Nephron (organoid): ENCODE data around the gene FSTL5.

Experiments used
- H3K27ac Mint-ChIP-seq, 3 experiments: 2 replicates each; pipeline ENCODE4 v1.8.0; 2020; ENCODE audit warnings: mixed read lengths in 3 of 3, mild to moderate bottlenecking in 2 of 3, moderate library complexity in 1 of 3
- H3K27me3 Mint-ChIP-seq: 2 replicates; pipeline ENCODE4 v1.8.0; 2021; ENCODE audit warnings: low read depth, mild to moderate bottlenecking, moderate library complexity, mixed read lengths
- H3K36me3 Mint-ChIP-seq: 2 replicates; pipeline ENCODE4 v1.8.0; 2020; ENCODE audit warnings: low read depth, mixed read lengths
- H3K4me1 Mint-ChIP-seq: 2 replicates; pipeline ENCODE4 v1.8.0; 2020; ENCODE audit warnings: mixed read lengths
- H3K4me3 Mint-ChIP-seq, 3 experiments: 2 replicates each; pipeline ENCODE4 v1.8.0; 2020; ENCODE audit warnings: mild to moderate bottlenecking in 3 of 3, mixed read lengths in 3 of 3, moderate library complexity in 2 of 3
- H3K9me3 Mint-ChIP-seq: 2 replicates; pipeline ENCODE4 v1.8.0; 2020; ENCODE audit warnings: mixed read lengths
- CTCF ChIP-seq, 3 experiments: fragments of 200-600 bp; sonication (generic); IDR thresholded peaks; one replicate each; pipeline ENCODE4 v1.5.0; 2021; ENCODE audit warnings: antibody characterized with exemption in 3 of 3; ENCODE audit not compliant: unreplicated experiment in 3 of 3

Gene FSTL5

DNA sequence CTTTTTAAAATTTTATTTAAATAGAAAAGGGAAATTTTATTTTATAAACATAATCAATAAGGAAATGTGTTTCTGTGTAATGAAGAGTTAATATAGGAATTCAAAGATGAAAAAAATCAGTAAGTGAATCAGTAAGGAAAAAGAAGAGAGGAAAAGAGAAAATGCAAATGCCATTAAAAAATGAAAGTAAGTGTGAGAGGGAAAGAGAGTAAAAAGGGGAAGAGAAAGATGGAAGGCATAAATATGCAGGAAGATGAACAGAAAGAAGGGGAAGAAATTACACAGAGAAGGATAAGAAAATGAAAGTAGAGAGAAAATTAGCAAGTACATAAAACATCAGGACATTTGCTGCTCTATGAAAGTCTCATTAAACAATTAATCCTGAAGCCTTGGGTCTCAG is 349.9 kb downstream of the FSTL5 start:
- Mint-ChIP-seq H3K9me3 (no peaks in the 10 kb centered on the region), H3K36me3 (no peaks in the 10 kb centered on the region), H3K27me3 (no peaks in the 10 kb centered on the region), H3K4me1 (no peaks in the 10 kb centered on the region), H3K27ac (peak overlapping the region in 2 of 3 experiments; percentile 1 to 4), H3K4me3 (no peak overlapping the region)
- TF ChIP-seq CTCF (IDR thresholded peaks at IDR 0.05; ENCODE audit: unreplicated experiment in 3 of 3), result no peak

DNA sequence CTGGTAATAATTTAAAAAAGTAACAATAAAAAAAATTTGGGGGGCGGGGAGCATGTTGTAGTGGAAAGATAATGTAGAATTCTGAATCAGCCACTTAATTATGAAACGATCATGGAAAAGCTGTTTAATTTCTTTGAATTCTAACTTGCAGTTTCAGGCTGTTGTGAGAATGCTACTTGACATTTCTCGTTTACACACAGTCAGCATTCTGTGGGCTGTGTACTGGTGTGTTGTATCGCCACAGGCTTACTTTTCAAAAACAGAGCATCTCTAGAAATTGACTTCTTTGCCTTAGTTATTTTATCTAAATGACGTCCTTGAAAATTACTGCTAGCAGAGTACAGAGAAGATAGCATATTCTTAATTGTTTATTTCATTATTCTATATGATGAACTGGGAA is 350.4 kb downstream of the FSTL5 start:
- H3K4me1 Mint-ChIP-seq, result no peaks in the 10 kb centered on the region
- H3K27me3 Mint-ChIP-seq, result no peaks in the 10 kb centered on the region
- TF ChIP-seq CTCF (IDR thresholded peaks at IDR 0.05; ENCODE audit: unreplicated experiment in 3 of 3), result no peak
- peak overlapping the region in 1 of 3 experiments; percentile 4 for H3K27ac Mint-ChIP-seq
- H3K36me3 Mint-ChIP-seq, result no peaks in the 10 kb centered on the region
- no peak overlapping the region for H3K4me3 Mint-ChIP-seq
- no peaks in the 10 kb centered on the region for H3K9me3 Mint-ChIP-seq

- Mint-ChIP-seq H3K27me3 (no peaks in the 10 kb centered on the region), H3K36me3 (no peaks in the 10 kb centered on the region), H3K4me1 (no peaks in the 10 kb centered on the region), H3K27ac (no peak overlapping the region), H3K9me3 (peaks cover 3% of the 10 kb centered on the region), H3K4me3 (no peak overlapping the region)
- no peak for TF ChIP-seq CTCF (IDR thresholded peaks at IDR 0.05; ENCODE audit: unreplicated experiment in 3 of 3)
These were observed 360.6 kb downstream of the FSTL5 start for GRCh38 chr4:161803171-161803570.

- no peak overlapping the region for H3K27ac Mint-ChIP-seq
- H3K27me3 Mint-ChIP-seq, result no peaks in the 10 kb centered on the region
- H3K9me3 Mint-ChIP-seq, result no peaks in the 10 kb centered on the region
- H3K36me3 Mint-ChIP-seq, result no peaks in the 10 kb centered on the region
- no peaks in the 10 kb centered on the region for H3K4me1 Mint-ChIP-seq
- no peak overlapping the region for H3K4me3 Mint-ChIP-seq
- no peak for TF ChIP-seq CTCF (IDR thresholded peaks at IDR 0.05; ENCODE audit: unreplicated experiment in 3 of 3)
These were observed 364.1 kb downstream of the FSTL5 start for GRCh38 chr4:161799710-161800109.

- H3K4me1 Mint-ChIP-seq, result no peaks in the 10 kb centered on the region
These were observed 370.8 kb downstream of the FSTL5 start for GRCh38 chr4:161792991-161793390.

More at GRCh38 chr4:161792991-161793390, 370.8 kb downstream of the FSTL5 start:
- no peak overlapping the region for H3K4me3 Mint-ChIP-seq
- no peak overlapping the region for H3K27ac Mint-ChIP-seq
- no peak for TF ChIP-seq CTCF (IDR thresholded peaks at IDR 0.05; ENCODE audit: unreplicated experiment in 3 of 3)
- no peaks in the 10 kb centered on the region for H3K36me3 Mint-ChIP-seq
- no peaks in the 10 kb centered on the region for H3K27me3 Mint-ChIP-seq
- H3K9me3 Mint-ChIP-seq, result no peaks in the 10 kb centered on the region
